Right lobe of liver (tissue), 6 donors: ENCODE data around the gene DCXR. TPM values are rescaled to one million over a fixed set of nuclear protein-coding genes. Genes with fewer than 3 reads are reported as not detected.
"Not testable (repeated sequence)": the region's sequence is repeated elsewhere in the genome, so short reads cannot be mapped to it uniquely, and the experiment has no call there.

ENCODE experiments used
- ATAC-seq, 4 donors: fragments of 200-7000 bp; cut with Tn5 transposase; one replicate each; pipeline ENCODE4 v1.9.1; 2020; ENCODE audit warnings: mild to moderate bottlenecking in 4 of 4, moderate library complexity in 4 of 4
- DNase-seq, 3 donors: peaks; one replicate each; pipeline ENCODE4 v3.0.0-alpha.2; 2020
- H3K27ac ChIP-seq, 3 donors: fragments of 200-600 bp; one replicate each; pipeline ENCODE4 v1.8.0; 2022
- H3K27me3 ChIP-seq, 2 donors: fragments of 200-600 bp; one replicate each; pipeline ENCODE4 v1.8.0; 2022
- H3K36me3 ChIP-seq, 4 donors: fragments of 200-600 bp; sonication (generic) in 1 of 4; one replicate each; pipeline versions ENCODE4 v1.5.1 to v1.8.0; 2017 to 2022; ENCODE audit warnings: control low read depth in 1 of 4
- H3K4me1 ChIP-seq, 4 donors: fragments of 200-600 bp; sonication (generic) in 1 of 4; one replicate each; pipeline versions ENCODE4 v1.5.1 to v1.8.0; 2017 to 2022; ENCODE audit warnings: control low read depth in 1 of 4
- H3K4me3 ChIP-seq, 3 donors: fragments of 200-600 bp; one replicate each; pipeline ENCODE4 v1.8.0; 2022
- H3K9me3 ChIP-seq, 4 donors: fragments of 200-600 bp; sonication (generic) in 1 of 4; one replicate each; pipeline versions ENCODE4 v1.5.1 to v1.8.0; 2017 to 2022; ENCODE audit warnings: control low read depth in 1 of 4
- POLR2A ChIP-seq: fragments of 450-650 bp; IDR thresholded peaks from one replicate; pipeline ENCODE4 v1.6.1; 2017; ENCODE audit warnings: antibody characterized with exemption, mild to moderate bottlenecking
- WGBS: methylation state at CpG from one replicate; pipeline ENCODE4 v1.1.6; 2018; ENCODE audit warnings: low coverage, low lambda C conversion rate; ENCODE audit not compliant: insufficient coverage; ENCODE audit errors: missing lambda C conversion rate; 5-methylcytosine and 5-hydroxymethylcytosine counted together
- intact Hi-C, 2 donors: fragments of 100-400 bp; cut with DNase I; formaldehyde crosslinking; loops; one replicate each; pipeline versions ENCODE4 v1.11.2 to v1.14.1; 2022
- total RNA-seq, 6 experiments: library from RNA; depleted of rRNA in 2 of 6; stranded (reverse); fragments of >200 nt in 2 of 6; fragmentation: NEBNext Ultra II Directional in 3 of 6; extraction: Animal tissue kit (Norgen Biotek cat#: 25700) in 3 of 6; gene quantifications; one replicate each; pipeline versions ENCODE4 v1.1.0 to v1.2.4, GENCODE V29; 2016 to 2023
- TF ChIP-seq, protein P1 (sequence below), 4 donors: fragments of 200-600 bp in 3 of 4; fragments of 450-650 bp in 1 of 4; IDR thresholded peaks; one replicate each; pipeline versions ENCODE4 v1.5.1 to v1.8.0; 2016 to 2022; ENCODE audit warnings: antibody characterized with exemption in 4 of 4, mild to moderate bottlenecking in 2 of 4
- donor health status: DM: no; HTN: yes; CAD: no.
- donor health status: DM: no; HTN: no; CAD: no.
- donor health status: DM: no; HTN: no; CAD: no.
- donor health status: DM: no; HTN: yes; CAD: no.
- donor health status: DM: no; HTN: yes; CAD: no.

DCXR gene
- total RNA-seq, 6 experiments from 2014 or later: 389 to 1,607 (median 735) TPM

DNA sequence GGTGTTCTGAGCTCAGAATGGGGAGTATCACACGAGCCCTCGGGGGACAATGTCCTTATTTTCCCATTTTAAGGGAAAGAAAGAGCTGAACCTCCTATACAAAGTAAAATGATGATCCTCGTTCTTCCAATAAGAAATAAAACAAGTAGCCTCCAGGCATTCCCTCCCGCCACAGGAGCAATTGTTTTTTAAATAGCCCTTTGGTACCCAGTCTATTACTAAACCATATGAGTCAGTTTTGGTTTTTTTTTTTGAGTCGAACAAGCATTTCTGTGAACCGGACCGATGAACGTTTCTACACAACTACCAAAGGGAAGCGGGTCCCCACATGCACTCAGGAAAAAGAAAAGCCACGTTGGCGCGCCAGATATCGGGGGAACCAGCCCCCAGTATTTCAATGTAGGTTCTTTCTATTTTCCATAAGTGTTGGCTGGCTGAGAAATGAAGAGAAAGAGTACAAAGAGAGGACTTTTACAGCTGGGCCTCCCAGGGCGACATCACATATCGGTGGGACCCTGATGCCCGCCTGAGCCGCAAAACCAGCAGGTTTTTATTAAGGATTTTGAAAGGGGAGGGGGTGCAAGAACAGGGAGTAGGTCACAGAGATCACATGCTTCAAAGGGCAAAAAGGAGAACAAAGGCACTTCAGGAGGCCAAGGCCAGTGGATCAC lies 3.8 kb upstream of the DCXR start:
- H3K4me1 ChIP-seq: peaks cover 0 to 33% (median 16%) of the 10 kb centered on the region in 4 donors
- H3K27me3 ChIP-seq: no peaks in the 10 kb centered on the region
- no peaks in the 10 kb centered on the region for H3K9me3 ChIP-seq
- WGBS: 74% methylated on average over 17 of the region's 17 CpGs
- intact Hi-C loops: no loop called here
- ATAC-seq: no peak
- TF ChIP-seq POLR2A: no peak
- TF ChIP-seq, protein P1, sequence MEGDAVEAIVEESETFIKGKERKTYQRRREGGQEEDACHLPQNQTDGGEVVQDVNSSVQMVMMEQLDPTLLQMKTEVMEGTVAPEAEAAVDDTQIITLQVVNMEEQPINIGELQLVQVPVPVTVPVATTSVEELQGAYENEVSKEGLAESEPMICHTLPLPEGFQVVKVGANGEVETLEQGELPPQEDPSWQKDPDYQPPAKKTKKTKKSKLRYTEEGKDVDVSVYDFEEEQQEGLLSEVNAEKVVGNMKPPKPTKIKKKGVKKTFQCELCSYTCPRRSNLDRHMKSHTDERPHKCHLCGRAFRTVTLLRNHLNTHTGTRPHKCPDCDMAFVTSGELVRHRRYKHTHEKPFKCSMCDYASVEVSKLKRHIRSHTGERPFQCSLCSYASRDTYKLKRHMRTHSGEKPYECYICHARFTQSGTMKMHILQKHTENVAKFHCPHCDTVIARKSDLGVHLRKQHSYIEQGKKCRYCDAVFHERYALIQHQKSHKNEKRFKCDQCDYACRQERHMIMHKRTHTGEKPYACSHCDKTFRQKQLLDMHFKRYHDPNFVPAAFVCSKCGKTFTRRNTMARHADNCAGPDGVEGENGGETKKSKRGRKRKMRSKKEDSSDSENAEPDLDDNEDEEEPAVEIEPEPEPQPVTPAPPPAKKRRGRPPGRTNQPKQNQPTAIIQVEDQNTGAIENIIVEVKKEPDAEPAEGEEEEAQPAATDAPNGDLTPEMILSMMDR (IDR thresholded peaks at IDR 0.05): no peak
- H3K4me3 ChIP-seq: no peak overlapping the region
- H3K27ac ChIP-seq: peak overlapping the region in 2 of 3 donors; percentile 21 to 89
- no peak for DNase-seq
- peaks cover 0 to 5% (median 0%) of the 10 kb centered on the region in 4 donors for H3K36me3 ChIP-seq

DNA sequence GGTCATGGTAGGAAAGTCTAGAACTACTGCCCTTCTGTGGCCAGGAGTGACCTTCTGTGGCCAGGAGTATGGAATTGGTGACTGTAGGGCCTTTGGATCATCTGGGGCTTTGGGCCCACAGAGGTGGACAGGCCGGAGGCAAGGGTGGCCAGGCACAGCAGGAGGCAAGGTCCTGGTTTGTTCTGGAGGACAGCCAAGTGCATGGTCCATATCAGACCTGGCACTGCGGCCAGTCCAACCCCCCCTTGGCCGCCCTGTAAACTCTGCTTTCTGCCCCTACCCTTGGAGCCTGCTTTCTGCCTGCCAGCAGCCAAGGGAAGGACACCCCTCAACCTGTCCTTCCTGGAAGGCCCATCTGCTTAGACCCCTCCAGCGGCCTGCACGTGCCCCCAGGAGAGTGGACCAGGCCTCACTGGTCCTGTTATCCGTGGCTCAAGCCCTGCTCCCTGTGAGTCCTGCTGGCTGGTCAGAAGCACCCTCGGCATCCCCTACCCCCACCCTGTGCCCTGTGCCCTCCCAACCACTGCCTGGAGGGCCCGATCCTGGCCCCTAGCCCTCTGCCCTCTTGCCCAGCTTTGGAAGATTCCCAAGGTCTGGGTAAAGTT lies 2.3 kb upstream of the DCXR start:
- Histone ChIP-seq H3K9me3 (no peaks in the 10 kb centered on the region), H3K4me3 (no peak overlapping the region), H3K27ac (peak overlapping the region in 2 of 3 donors; percentile 72 to 89), H3K27me3 (no peaks in the 10 kb centered on the region), H3K4me1 (peaks cover 0 to 47% (median 16%) of the 10 kb centered on the region in 4 donors), H3K36me3 (peaks cover 0 to 16% (median 0%) of the 10 kb centered on the region in 4 donors)
- WGBS: 43% methylated on average over 4 of the region's 8 CpGs
- TF ChIP-seq POLR2A: no peak
- TF ChIP-seq, protein P1 (IDR thresholded peaks at IDR 0.05): no peak
- intact Hi-C loops: loop anchor here (10.0 kb wide), 2 partner anchors 45 to 55 kb away; partner anchors contain the start of gene FASN (in 1 of the 2)
- peak; percentile 79 to 96 (median 92) for DNase-seq
- ATAC-seq: peak; percentile 54 to 72 (median 64)

DNA sequence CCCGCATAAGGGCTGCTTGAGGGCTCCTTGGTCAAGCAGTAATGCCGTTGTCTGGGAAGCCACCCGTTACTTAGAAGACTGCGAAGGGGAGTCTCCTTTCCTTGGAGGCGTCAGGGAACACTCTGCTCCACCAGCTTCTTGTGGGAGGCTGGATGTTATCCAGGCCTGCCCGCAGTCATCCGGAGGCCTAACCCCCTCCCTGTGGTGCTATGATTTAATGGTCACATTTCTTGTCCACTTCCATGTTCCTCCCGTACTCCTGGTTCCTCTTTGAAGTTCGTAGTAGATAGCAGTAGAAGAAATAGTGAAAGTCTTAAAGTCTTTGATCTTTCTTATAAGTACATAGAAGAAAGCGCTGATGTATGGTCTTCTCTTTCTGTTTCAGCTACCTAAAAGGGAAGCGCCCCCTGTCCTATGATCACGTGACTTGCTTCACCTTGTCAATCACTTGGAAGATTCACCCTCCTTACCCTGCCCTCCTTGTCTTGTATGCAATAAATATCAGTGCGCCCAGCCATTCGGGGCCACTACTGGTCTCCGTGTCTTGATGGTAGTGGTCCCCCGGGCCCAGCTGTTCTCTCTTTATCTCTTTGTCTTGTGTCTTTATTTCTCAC lies 1.4 kb upstream of the DCXR start:
- 73% methylated on average over 11 of the region's 16 CpGs for WGBS
- H3K4me3 ChIP-seq, H3K9me3 ChIP-seq, ATAC-seq, DNase-seq, H3K27me3 ChIP-seq: not testable (repeated sequence)
- Histone ChIP-seq H3K36me3 (peaks cover 0 to 16% (median 0%) of the 10 kb centered on the region in 4 donors), H3K27ac (peak overlapping the region in 2 of 3 donors; percentile 64 to 89), H3K4me1 (peaks cover 0 to 47% (median 16%) of the 10 kb centered on the region in 4 donors)
- intact Hi-C loops: loop anchor here (10.0 kb wide), 2 partner anchors 46 to 56 kb away; partner anchors contain the start of gene FASN (in 1 of the 2)

DNA sequence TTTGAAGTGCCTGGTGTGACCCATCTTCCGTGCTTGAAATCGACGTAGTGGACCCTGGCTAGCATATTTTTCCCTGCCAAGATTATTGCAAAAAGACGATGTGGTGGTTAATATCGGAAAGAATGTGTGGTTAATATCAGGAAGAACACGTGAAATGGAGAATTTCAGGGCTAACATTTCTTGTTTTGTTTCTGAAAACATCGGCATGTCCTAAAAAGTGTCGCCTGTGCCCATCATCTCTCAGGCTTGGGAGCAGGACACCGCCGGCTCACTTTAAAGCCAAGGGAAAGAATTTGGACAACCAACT lies 345 bp upstream of the DCXR start:
- WGBS: 4% methylated on average over 10 of the region's 10 CpGs
- Histone ChIP-seq H3K4me3 (peak overlapping the region in 2 of 3 donors; percentile 29 to 81), H3K36me3 (peaks cover 0 to 16% (median 0%) of the 10 kb centered on the region in 4 donors), H3K9me3 (no peaks in the 10 kb centered on the region), H3K4me1 (peaks cover 0 to 47% (median 16%) of the 10 kb centered on the region in 4 donors), H3K27ac (peak overlapping the region in 2 of 3 donors; percentile 56 to 89), H3K27me3 (no peaks in the 10 kb centered on the region)
- intact Hi-C loops: loop anchor here (10.0 kb wide), 2 partner anchors 47 to 57 kb away; partner anchors contain the start of gene FASN (in 1 of the 2)
- TF ChIP-seq, protein P1 (IDR thresholded peaks at IDR 0.05): no peak
- no peak for TF ChIP-seq POLR2A
- DNase-seq (no peak), ATAC-seq (no peak)
